HG03571 (cell line): ENCODE results near the gene MRPL46.
"Not testable (repeated sequence)": the region's sequence is repeated elsewhere in the genome, so short reads cannot be mapped to it uniquely, and the experiment has no call there.

ENCODE experiments used
- ATAC-seq: cut with Tn5 transposase; IDR thresholded peaks from one replicate; pipeline ENCODE4 v1.9.1; 2021; ENCODE audit not compliant: unreplicated experiment

MRPL46 gene

DNA sequence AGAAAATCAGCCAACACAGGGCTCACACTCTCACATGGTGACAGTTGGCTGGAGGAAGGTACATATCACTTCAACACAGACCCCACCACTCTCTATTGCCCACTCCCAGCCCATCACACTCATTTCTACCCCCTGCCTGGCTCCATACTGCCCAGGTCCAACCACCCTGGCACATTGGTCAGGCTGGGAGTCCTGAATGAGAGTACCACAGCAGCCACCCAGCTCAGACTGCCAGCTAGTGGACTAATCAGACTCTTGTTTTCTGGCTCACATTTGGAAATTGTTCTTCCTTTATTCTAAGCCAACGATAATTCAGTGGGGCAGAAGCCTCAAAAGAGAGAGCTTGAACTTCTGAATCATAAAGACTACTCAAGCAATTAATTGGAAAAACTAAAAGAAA, 20.0 kb downstream of the MRPL46 start:
- ATAC-seq, result no peak

DNA sequence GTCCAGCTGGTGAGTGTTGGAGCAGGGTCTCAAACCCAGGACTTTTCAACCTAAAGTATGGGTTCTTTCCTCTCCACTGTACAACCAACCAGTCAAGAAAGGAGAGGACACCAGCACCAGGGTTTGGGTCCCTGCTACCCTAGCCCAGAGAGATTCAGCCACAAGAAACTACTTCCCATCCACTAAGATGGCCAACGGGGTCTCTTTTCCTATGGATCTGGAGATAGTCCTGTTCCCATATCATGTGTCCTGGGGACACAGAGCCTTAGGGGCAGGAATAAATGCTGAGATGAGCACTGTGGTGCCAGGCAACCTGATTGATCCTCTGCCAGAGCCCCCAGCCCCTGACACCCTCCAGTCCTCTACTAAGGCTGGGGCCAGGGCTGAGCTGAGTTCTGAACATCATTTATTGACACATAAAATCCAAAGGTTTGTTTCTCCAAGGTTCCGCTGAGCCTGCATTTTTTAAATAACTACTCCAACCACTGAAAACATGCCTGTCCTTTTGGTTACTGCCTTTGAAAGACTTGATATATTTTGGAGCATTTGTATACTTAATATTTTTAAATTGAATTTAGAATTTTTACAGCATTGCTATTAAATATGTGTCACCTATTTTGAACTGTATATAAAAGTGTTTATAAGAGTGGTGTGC, 26.0 kb downstream of the MRPL46 start:
- ATAC-seq, result no peak

DNA sequence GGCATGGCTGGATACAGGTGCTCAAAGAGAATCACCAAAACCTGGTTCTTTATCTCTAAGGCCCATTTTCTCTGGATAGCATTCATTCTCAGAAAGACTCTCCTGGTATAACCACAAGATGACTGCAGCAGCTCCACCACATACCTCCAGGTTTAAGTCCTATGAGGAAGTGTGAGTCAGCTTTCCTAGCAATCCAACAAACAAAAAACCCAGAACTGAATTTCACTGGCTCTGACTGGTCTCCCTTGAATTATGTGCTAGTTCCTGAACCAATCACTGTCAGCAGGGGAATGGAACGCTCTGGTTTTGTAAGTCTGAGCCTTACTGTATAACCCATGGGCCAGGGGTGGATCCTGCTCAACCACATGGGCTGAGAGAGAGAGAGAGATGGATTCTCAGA, 27.2 kb downstream of the MRPL46 start:
- no peak for ATAC-seq

DNA sequence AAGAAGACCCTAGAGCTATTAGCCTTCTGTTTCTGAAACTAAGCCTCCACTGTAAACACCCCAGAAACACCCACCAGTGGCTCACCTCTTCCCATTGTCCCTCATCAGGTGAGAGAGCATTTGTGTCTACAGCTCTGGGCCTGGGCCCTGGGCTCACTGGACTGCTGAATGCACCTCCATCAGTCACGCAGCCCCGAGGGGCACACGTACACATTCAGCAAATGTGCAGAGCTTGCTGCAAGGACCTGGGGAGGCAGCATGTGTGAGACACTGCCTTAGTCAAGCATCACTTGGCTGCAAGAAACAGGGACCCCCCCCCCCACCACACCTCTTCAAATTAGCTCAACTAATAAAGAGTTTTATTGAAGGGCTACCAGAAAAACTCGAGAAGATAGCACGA, 29.0 kb downstream of the MRPL46 start:
- ATAC-seq, result no peak

DNA sequence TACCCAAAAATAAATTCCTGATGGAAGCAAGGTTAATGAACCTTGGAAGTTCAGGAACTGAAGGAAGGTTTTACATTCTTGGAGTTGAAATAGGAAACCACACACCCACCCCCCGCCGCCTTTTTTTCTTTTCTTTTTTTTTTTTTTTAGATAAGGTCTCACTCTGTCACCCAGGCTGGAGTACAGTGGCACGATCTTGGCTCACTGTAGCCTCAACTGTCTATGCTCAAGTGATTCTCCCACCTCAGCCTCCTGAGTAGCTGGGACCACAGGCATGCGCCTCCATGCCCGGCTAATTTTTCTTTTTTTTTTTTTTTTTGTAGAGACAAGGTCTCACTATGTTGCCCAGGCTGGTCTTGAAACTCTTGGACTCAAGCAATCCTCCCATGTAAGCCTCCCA, 33.1 kb downstream of the MRPL46 start:
- ATAC-seq, result not testable (repeated sequence)

DNA sequence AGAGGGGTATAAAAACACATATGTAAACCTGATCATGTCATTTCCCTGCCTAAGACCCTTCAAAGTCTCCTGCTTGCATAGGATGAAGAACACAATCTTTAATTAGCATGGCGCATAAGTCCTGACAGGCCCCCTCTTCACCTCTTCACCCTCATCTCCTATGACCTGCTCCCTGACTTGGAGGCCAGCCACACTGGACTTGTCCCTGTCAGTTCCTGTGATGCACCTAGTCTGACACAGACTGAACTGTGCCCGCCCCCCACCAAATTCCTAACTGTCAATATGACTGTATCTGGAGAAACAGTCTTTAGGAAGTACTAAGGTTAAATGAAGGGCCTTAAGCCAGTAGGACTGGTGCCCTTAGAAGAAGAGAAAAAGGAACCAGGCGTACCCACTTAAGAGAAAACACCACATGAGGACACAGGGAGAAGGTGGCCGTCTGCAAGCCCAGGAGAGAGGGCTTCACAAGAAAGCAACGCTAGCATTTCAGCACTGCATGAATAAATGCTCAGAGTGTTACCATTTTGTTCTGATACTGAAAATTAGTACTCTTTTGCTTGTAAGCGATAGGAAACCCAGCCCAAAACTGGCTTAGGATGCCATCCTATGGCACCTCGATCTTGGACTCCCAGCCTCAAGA, 34.0 kb downstream of the MRPL46 start:
- no peak for ATAC-seq

DNA sequence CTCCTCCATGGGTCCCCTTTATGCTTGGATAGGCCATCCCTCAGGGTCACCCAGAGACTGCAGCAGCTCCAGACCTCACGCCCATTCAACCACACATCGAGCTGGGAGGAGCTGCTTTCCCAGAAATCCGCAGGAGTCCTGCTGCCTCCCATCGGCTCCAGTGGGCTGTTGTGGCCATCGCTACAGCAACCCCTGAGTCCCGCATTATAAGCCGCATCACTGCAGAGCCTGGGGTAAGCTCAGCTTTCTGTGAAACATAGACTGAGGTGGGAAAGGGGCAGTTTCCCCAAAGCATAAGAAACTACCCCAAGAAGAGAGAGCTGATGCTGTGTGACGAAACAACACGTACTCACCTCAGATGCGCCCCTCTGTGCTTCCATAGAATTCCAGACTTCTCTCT, 35.7 kb downstream of the MRPL46 start:
- ATAC-seq, result no peak

DNA sequence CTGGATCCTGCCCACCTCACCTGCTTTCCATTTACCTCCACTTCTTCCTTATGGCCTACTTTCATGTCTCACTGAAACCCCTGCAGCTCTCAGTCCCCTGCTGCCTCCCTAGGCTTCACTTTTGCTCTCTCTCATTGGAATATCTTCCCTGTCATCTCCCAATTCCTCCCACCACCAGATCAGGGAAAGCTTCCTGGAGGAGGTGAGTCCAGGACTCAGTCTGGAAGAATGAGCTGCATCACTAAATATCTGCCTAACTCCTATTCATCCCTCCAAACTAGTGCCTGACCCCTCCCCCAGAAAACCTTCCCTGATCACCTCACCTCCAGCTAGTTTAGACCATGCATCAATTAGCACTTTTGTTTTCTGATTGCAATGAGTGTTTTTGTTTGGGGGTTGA, 37.1 kb downstream of the MRPL46 start:
- no peak for ATAC-seq

DNA sequence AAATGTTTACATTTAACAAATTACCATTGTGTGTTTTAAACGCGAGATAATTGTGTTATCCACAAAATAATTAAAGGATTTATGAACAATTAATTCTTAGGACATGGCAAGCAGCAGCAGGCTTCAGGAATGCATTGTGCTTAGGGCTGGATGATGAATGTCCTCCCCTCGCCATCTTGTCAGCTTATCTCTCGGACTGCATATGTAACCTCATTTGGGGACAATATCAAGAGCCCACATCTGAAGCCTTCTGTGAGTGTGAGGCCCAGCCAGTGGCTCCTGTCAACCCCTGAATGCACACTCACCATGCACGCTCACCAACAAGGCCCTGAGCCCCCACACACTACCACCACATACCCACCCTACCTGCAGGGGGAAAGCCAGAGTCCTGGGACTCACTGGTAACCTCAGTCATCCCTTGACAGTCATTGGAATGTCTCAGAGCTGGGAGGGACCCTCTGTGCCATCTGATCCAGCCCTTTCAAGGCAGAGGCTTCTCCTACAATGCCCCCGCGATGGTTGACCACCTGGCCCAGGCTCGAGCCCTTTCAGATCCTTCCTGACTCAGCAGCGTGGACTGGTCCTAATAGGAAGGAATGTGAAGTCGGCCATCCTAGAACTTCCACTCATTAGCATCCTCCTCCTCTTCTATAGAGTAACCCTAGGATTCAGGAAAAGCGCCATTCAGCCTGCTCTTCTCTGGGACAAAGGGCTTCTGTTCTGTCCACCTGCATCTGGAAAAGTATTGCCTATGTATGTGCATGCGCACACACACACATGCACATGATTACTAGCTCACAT, 38.2 kb downstream of the MRPL46 start:
- no peak for ATAC-seq

DNA sequence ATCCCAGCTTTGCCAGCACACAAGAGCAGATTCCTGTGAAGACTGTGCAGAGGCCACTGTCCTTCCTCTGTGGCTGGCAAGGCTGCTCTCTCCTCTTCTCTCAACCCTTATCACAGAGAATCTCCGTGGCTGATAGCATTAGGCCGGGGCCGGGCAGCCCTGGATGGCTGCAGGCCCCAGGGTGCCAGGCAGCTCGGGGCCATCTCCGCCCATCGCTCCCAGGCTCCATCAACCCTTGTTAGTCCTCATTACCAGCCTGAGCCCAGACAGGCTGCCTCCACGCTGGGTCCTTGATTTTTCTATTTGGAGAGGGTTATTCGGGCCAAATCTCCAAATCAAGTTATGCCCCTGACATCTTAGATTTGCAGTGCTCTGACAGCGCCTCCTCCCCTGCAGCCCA, 39.1 kb downstream of the MRPL46 start:
- no peak for ATAC-seq

DNA sequence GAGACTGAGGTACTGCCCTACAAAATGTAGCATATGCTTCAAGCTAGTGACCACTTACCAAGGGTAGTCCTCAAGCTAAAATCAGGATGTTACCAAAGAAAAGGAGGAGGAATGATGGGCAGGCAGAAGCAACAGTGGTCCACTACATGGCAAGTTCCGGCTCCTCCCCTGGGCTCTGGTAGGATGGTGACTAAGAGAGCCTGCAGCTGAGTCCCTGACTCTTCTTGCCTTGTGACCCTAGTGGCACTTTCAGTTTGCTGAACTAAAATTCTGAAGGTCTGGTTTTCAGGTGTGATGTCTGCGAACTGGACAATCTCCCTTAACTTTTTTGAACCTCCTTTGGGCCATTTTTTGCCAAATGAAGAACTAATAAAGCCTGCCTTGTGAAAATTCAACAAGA, 40.9 kb downstream of the MRPL46 start:
- no peak for ATAC-seq

DNA sequence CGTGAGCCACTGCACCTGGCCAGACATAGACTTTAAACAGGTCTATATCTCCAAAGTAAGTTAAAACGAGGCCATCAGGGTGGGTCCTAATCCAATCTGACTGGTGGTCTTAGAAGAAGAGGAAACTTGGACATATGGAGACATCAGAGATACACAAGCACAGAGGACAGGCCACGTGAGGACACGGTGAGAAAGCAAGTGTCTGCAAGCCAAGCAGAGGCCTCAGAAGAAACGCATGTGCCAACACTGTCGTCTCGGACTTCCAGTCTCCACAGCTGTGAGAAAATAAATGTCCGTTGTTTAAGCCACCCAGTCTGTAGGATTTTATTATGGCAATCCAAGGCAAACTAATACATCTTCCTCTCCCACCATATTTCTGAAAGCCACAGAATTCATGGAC, 43.9 kb downstream of the MRPL46 start:
- ATAC-seq, result no peak

DNA sequence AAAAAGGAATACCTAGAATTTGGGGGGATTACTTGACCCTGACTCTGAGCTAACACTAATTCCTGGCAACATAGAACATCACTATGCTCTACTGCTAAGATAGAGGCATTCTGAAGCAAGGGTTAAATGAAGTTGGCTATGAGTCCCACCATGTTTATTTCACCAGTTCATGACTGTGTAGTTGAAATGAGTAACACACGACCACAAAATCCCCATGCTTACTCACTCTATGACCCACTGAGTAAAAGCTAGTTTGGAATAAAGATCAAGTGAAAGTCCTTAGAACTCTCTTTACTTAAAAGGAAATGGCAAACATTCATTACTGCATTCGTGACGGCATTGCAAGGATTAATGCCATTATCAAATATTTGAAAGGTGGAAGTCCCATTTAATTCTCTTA, 47.4 kb downstream of the MRPL46 start:
- ATAC-seq, result no peak
